ENCODE measurements around the gene ATG16L2.

DNA sequence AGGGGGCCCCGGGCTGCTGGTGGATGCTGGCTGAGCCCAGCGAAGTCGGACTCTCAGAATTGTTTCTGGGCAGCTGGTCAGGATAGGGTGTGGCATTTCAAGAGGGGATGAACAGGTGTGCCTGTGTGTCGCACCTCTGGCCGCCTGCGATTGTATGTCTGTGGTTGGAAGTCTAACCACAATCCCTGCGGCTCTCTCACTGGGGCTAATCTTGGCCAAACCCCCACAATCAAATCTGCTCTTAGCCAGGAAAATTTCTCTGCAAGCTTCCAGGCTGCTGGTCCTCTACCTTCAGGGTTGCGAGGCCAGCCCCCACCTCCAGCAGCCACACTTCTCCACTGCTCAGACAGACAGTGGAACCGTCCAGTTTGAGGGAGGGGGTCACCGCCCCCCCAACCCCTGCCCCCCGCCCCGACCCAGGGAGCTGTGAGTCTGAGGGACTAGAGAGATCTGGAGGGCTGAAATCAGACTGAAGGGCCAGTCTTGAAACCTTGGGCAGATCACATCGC, 953 bp downstream of the ATG16L2 start:
- TF ChIP-seq GATA2 (IDR thresholded peaks at IDR 0.05; ENCODE audit: low read depth, low read length) (no peak), GATA3 (IDR thresholded peaks at IDR 0.05; ENCODE audit: low read depth, low read length) (no peak)

Data from SH-SY5Y (cell line).